A549 treated with GW870086 at 1 μM for 4 hours (cell line): ENCODE results near the gene ELP1. TPM values are rescaled to one million over a fixed set of nuclear protein-coding genes. Genes with fewer than 3 reads are reported as not detected.

Experiments
- total RNA-seq: library from RNA; stranded (reverse); fragments of 200-300 nt; extraction: Qiagen RNA extraction; gene quantifications from 5 replicates; pipeline ENCODE4 v1.2.3, GENCODE V29; 2022; ENCODE audit warnings: low read depth

Gene ELP1
- 18.0 to 22.4 TPM (median 20.4 TPM) in 5 replicates for total RNA-seq

GRCh38 chr9:108933718-108934322 lies at the start of gene ELP1:
ELP1 (minus strand) TSS chr9:108934124; CDS start chr9:108931146, 2,978 bp downstream.

DNA sequence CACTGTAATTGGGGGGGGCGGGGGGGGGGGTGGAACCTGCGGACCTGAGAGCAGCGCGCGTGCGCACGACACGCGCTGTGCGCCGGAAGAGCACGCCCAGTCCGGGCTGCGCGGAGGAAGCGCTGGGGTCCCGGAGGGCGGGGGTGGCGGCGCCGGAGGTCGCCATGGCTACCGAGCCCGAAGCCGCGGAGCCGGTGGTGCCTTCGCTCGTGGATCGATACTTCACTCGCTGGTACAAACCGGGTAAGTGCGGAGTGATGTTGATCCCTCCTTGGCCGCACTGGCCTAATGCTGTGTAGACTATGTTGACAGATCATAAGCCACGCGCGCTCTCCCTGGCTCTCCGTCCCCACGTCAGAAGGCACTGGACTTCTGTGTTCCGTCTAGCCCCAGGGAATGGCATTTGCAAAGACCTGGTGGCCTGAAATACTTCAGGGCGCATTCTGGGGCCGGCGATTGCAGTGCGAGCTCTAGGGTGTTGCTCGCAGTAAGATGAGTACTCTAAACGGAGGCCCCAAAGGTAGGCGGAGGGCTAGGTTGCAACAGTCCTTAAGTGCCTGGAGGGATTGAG lies 484 bp upstream of the ELP1 start, which contains the start of gene ABITRAM:
Gene ABITRAM, plus strand, starts transcription at position 78 of the 571 bp plus-strand sequence. Its CDS starts 87 bp downstream, at position 165.

DNA sequence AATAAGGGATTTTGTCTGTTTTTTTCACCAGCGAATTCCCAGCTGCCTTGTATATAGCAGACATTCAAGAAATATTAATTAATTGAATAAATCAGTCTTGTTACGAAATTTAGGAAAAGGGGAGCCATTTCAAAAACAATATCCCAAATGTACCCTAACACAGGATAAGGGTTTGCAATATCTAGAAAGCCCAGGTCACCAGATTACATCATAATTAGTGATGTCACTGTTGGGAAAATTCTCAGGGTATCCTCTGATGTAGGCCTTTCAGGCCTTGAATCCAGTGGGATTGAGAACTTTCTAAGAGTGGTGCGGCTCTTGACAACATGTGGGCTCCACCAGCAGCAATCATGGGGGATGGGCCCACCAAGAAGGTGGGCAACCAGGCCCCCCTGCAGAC lies 71.9 kb downstream of the ELP1 start, which contains the start of gene ACTL7A:
Gene ACTL7A, plus strand, starts transcription at position 270 of the 400 bp plus-strand sequence. Its CDS starts 57 bp downstream, at position 327.

GRCh38 chr9:108855888-108856287 lies 78.0 kb downstream of the ELP1 start, which contains the start of gene ACTL7B:
ACTL7B (minus strand) TSS chr9:108855986; CDS start chr9:108855930, 56 bp downstream.

Other genes with a start within 250 kb of the ELP1 start
- 0.07 TPM in 1 of 5 replicates, not detected in the others for gene ACTL7B, start 78.1 kb downstream of the ELP1 start, total RNA-seq
- gene ACTL7A, start 71.9 kb downstream of the ELP1 start, total RNA-seq, result not detected in 5 replicates
- 19.3 to 23.9 TPM (median 21.8 TPM) in 5 replicates for gene ABITRAM, start 276 bp upstream of the ELP1 start, total RNA-seq
- 48.2 to 56.6 TPM (median 54.1 TPM) in 5 replicates for gene CTNNAL1, start 79.4 kb upstream of the ELP1 start, total RNA-seq
- gene TMEM245, start 185.8 kb upstream of the ELP1 start, total RNA-seq, result 38.6 to 56.5 TPM (median 50.9 TPM) in 5 replicates
- 0.13 to 0.51 TPM (median 0.19 TPM) in 5 replicates for gene FRRS1L, start 233.1 kb upstream of the ELP1 start, total RNA-seq